ENCODE measurements around the gene ITGB1BP1. TPM values are rescaled to one million over a fixed set of nuclear protein-coding genes. Genes with fewer than 3 reads are reported as not detected.

The ITGB1BP1 gene
- total RNA-seq, 2 donors from 2014 or later: 132 to 167 TPM

- ATAC-seq: no peak
- H3K27ac Mint-ChIP-seq: no peak overlapping the region
- no peak for DNase-seq (ENCODE audit: low spot score)
- no peaks in the 10 kb centered on the region for H3K9me3 Mint-ChIP-seq
- no peaks in the 10 kb centered on the region for H3K27me3 Mint-ChIP-seq
- H3K4me3 Mint-ChIP-seq: no peak overlapping the region
- no peaks in the 10 kb centered on the region for H3K4me1 Mint-ChIP-seq (ENCODE audit: low read depth in 2 of 2)
- H3K36me3 Mint-ChIP-seq: no peaks in the 10 kb centered on the region
Measured at GRCh38 chr2:9385841-9386240, 37.5 kb downstream of the ITGB1BP1 start.

GRCh38 chr2:9384521-9384920, 38.8 kb downstream of the ITGB1BP1 start:
- ATAC-seq (no peak), DNase-seq (ENCODE audit: low spot score) (no peak)
- no peaks in the 10 kb centered on the region for H3K36me3 Mint-ChIP-seq
- H3K27ac Mint-ChIP-seq: no peak overlapping the region
- H3K27me3 Mint-ChIP-seq: no peaks in the 10 kb centered on the region
- no peak overlapping the region for H3K4me3 Mint-ChIP-seq
- H3K4me1 Mint-ChIP-seq (ENCODE audit: low read depth in 2 of 2): no peaks in the 10 kb centered on the region
- H3K9me3 Mint-ChIP-seq: no peaks in the 10 kb centered on the region

- no peaks in the 10 kb centered on the region for H3K4me1 Mint-ChIP-seq (ENCODE audit: low read depth in 2 of 2)
- ATAC-seq (no peak), DNase-seq (ENCODE audit: low spot score) (no peak)
- H3K9me3 Mint-ChIP-seq: no peaks in the 10 kb centered on the region
- H3K4me3 Mint-ChIP-seq: no peak overlapping the region
- H3K36me3 Mint-ChIP-seq: no peaks in the 10 kb centered on the region
- H3K27ac Mint-ChIP-seq: no peak overlapping the region
- H3K27me3 Mint-ChIP-seq: no peaks in the 10 kb centered on the region
Measured at GRCh38 chr2:9382604-9383235, 40.6 kb downstream of the ITGB1BP1 start.

- DNase-seq (ENCODE audit: low spot score): no peak
Measured at GRCh38 chr2:9380702-9381628, 42.4 kb downstream of the ITGB1BP1 start.

GRCh38 chr2:9379391-9379755, 44.0 kb downstream of the ITGB1BP1 start:
- Mint-ChIP-seq H3K27me3 (no peaks in the 10 kb centered on the region), H3K4me1 (ENCODE audit: low read depth in 2 of 2) (no peaks in the 10 kb centered on the region), H3K9me3 (no peaks in the 10 kb centered on the region), H3K27ac (no peak overlapping the region), H3K36me3 (no peaks in the 10 kb centered on the region), H3K4me3 (no peak overlapping the region)
- DNase-seq (ENCODE audit: low spot score) (no peak), ATAC-seq (no peak)

More at GRCh38 chr2:9380702-9381628, 42.4 kb downstream of the ITGB1BP1 start:
- H3K27me3 Mint-ChIP-seq: no peaks in the 10 kb centered on the region
- H3K4me1 Mint-ChIP-seq (ENCODE audit: low read depth in 2 of 2): no peaks in the 10 kb centered on the region
- H3K9me3 Mint-ChIP-seq: no peaks in the 10 kb centered on the region
- no peak overlapping the region for H3K4me3 Mint-ChIP-seq
- no peak for ATAC-seq
- H3K36me3 Mint-ChIP-seq: no peaks in the 10 kb centered on the region
- H3K27ac Mint-ChIP-seq: no peak overlapping the region

- H3K9me3 Mint-ChIP-seq: no peaks in the 10 kb centered on the region
- no peaks in the 10 kb centered on the region for H3K4me1 Mint-ChIP-seq (ENCODE audit: low read depth in 2 of 2)
- H3K27me3 Mint-ChIP-seq: peaks cover 0 to 3% of the 10 kb centered on the region in 2 donors
- H3K4me3 Mint-ChIP-seq: no peak overlapping the region
- no peak overlapping the region for H3K27ac Mint-ChIP-seq
- H3K36me3 Mint-ChIP-seq: no peaks in the 10 kb centered on the region
- peak in 1 of 2 donors; percentile 15 for ATAC-seq
- no peak for DNase-seq (ENCODE audit: low spot score)
Measured at GRCh38 chr2:9378433-9379390, 44.6 kb downstream of the ITGB1BP1 start.

- peaks cover 0 to 3% of the 10 kb centered on the region in 2 donors for H3K27me3 Mint-ChIP-seq
- ATAC-seq: no peak
- DNase-seq (ENCODE audit: low spot score): no peak
- H3K9me3 Mint-ChIP-seq: no peaks in the 10 kb centered on the region
- H3K36me3 Mint-ChIP-seq: no peaks in the 10 kb centered on the region
- no peaks in the 10 kb centered on the region for H3K4me1 Mint-ChIP-seq (ENCODE audit: low read depth in 2 of 2)
- no peak overlapping the region for H3K4me3 Mint-ChIP-seq
- H3K27ac Mint-ChIP-seq: no peak overlapping the region
Measured at GRCh38 chr2:9377461-9378097, 45.7 kb downstream of the ITGB1BP1 start.

- Mint-ChIP-seq H3K27me3 (peaks cover 0 to 3% of the 10 kb centered on the region in 2 donors), H3K27ac (no peak overlapping the region), H3K4me1 (ENCODE audit: low read depth in 2 of 2) (no peaks in the 10 kb centered on the region), H3K36me3 (no peaks in the 10 kb centered on the region), H3K9me3 (no peaks in the 10 kb centered on the region), H3K4me3 (no peak overlapping the region)
- ATAC-seq (no peak), DNase-seq (ENCODE audit: low spot score) (no peak)
Measured at GRCh38 chr2:9375857-9376428, 47.4 kb downstream of the ITGB1BP1 start.

- DNase-seq (ENCODE audit: low spot score) (no peak), ATAC-seq (no peak)
- Mint-ChIP-seq H3K4me3 (no peak overlapping the region), H3K27me3 (peaks cover 0 to 3% of the 10 kb centered on the region in 2 donors), H3K27ac (no peak overlapping the region), H3K4me1 (ENCODE audit: low read depth in 2 of 2) (no peaks in the 10 kb centered on the region), H3K36me3 (no peaks in the 10 kb centered on the region), H3K9me3 (no peaks in the 10 kb centered on the region)
Measured at GRCh38 chr2:9374071-9374730, 49.1 kb downstream of the ITGB1BP1 start.

- no peak for DNase-seq (ENCODE audit: low spot score)
- ATAC-seq: no peak
- no peaks in the 10 kb centered on the region for H3K9me3 Mint-ChIP-seq
- peaks cover 4 to 6% of the 10 kb centered on the region in 2 donors for H3K27me3 Mint-ChIP-seq
- H3K27ac Mint-ChIP-seq: no peak overlapping the region
- H3K4me1 Mint-ChIP-seq (ENCODE audit: low read depth in 2 of 2): no peaks in the 10 kb centered on the region
- H3K4me3 Mint-ChIP-seq: no peak overlapping the region
- no peaks in the 10 kb centered on the region for H3K36me3 Mint-ChIP-seq
Measured at GRCh38 chr2:9373476-9373875, 49.9 kb downstream of the ITGB1BP1 start.

GRCh38 chr2:9373047-9373446, 50.3 kb downstream of the ITGB1BP1 start:
- no peaks in the 10 kb centered on the region for H3K9me3 Mint-ChIP-seq

GRCh38 chr2:9370746-9371145, 52.6 kb downstream of the ITGB1BP1 start:
- no peaks in the 10 kb centered on the region for H3K9me3 Mint-ChIP-seq
- H3K27me3 Mint-ChIP-seq: peaks cover 6 to 11% of the 10 kb centered on the region in 2 donors
- DNase-seq (ENCODE audit: low spot score) (no peak), ATAC-seq (no peak)
- no peaks in the 10 kb centered on the region for H3K4me1 Mint-ChIP-seq (ENCODE audit: low read depth in 2 of 2)
- no peak overlapping the region for H3K27ac Mint-ChIP-seq
- H3K36me3 Mint-ChIP-seq: no peaks in the 10 kb centered on the region
- no peak overlapping the region for H3K4me3 Mint-ChIP-seq

More at GRCh38 chr2:9373047-9373446, 50.3 kb downstream of the ITGB1BP1 start:
- Mint-ChIP-seq H3K27me3 (peaks cover 6 to 8% of the 10 kb centered on the region in 2 donors), H3K27ac (no peak overlapping the region), H3K4me1 (ENCODE audit: low read depth in 2 of 2) (no peaks in the 10 kb centered on the region), H3K4me3 (no peak overlapping the region), H3K36me3 (no peaks in the 10 kb centered on the region)
- DNase-seq (ENCODE audit: low spot score) (no peak), ATAC-seq (no peak)
